Keratinocyte (primary cell): ENCODE data around the gene SFMBT2.

ENCODE experiments used
- EZH2 ChIP-seq: IDR thresholded peaks from one replicate; pipeline ENCODE4 v1.6.1; 2012; ENCODE audit warnings: inconsistent platforms, mild to moderate bottlenecking, low read length, moderate library complexity
- TF ChIP-seq, protein P1 (sequence below), 3 experiments: IDR thresholded peaks in 1 of 3; conservative IDR thresholded peaks in 1 of 3; optimal IDR thresholded peaks in 1 of 3; 2 replicates in 2 of 3; 3 replicates in 1 of 3; pipeline versions ENCODE3 to v1.5.1; 2011; ENCODE audit warnings: low read length in 3 of 3, mild to moderate bottlenecking in 3 of 3, moderate library complexity in 2 of 3, control low read depth in 1 of 3, inconsistent platforms in 1 of 3; ENCODE audit not compliant: insufficient read depth in 2 of 3; ENCODE audit errors: extremely low read depth in 1 of 3

- TF ChIP-seq, protein P1, sequence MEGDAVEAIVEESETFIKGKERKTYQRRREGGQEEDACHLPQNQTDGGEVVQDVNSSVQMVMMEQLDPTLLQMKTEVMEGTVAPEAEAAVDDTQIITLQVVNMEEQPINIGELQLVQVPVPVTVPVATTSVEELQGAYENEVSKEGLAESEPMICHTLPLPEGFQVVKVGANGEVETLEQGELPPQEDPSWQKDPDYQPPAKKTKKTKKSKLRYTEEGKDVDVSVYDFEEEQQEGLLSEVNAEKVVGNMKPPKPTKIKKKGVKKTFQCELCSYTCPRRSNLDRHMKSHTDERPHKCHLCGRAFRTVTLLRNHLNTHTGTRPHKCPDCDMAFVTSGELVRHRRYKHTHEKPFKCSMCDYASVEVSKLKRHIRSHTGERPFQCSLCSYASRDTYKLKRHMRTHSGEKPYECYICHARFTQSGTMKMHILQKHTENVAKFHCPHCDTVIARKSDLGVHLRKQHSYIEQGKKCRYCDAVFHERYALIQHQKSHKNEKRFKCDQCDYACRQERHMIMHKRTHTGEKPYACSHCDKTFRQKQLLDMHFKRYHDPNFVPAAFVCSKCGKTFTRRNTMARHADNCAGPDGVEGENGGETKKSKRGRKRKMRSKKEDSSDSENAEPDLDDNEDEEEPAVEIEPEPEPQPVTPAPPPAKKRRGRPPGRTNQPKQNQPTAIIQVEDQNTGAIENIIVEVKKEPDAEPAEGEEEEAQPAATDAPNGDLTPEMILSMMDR (optimal IDR thresholded peaks at IDR 0.05 in 1 of 3, IDR thresholded peaks at IDR 0.05 in 1 of 3, conservative IDR thresholded peaks at IDR 0.05 in 1 of 3; ENCODE audit: extremely low read depth in 1 of 3, insufficient read depth in 2 of 3, low read length in 3 of 3) = no peak
- no peak for TF ChIP-seq EZH2
These were observed 9.7 kb downstream of the SFMBT2 start for GRCh38 chr10:7401156-7401555.
